SHP77 treated with DMSO at 0.1 percent for 48 hours (cell line): ENCODE data around the gene SPPL3.
"Not testable (repeated sequence)": the region's sequence is repeated elsewhere in the genome, so short reads cannot be mapped to it uniquely, and the experiment has no call there.

Source experiments
- DNase-seq: peaks from one replicate; lab custom pipeline; 2025; lab: John Stamatoyannopoulos, UW

Gene SPPL3

GRCh38 chr12:120816363-120816762, 87.8 kb downstream of the SPPL3 start:
- no peak for DNase-seq

- DNase-seq = no peak
These were observed 89.2 kb downstream of the SPPL3 start for GRCh38 chr12:120814903-120815429.

GRCh38 chr12:120814203-120814902, 89.8 kb downstream of the SPPL3 start:
- no peak for DNase-seq

GRCh38 chr12:120813588-120814153, 90.5 kb downstream of the SPPL3 start:
- DNase-seq = no peak

GRCh38 chr12:120810021-120810420, 94.1 kb downstream of the SPPL3 start:
- no peak for DNase-seq

GRCh38 chr12:120804428-120804827, 99.7 kb downstream of the SPPL3 start:
- DNase-seq = no peak

- DNase-seq = no peak
These were observed 103.0 kb downstream of the SPPL3 start for GRCh38 chr12:120801146-120801545.

- DNase-seq = no peak
These were observed 103.5 kb downstream of the SPPL3 start for GRCh38 chr12:120800665-120801064.

- no peak for DNase-seq
These were observed 104.7 kb downstream of the SPPL3 start for GRCh38 chr12:120799243-120800045.

- no peak for DNase-seq
These were observed 105.5 kb downstream of the SPPL3 start for GRCh38 chr12:120798696-120799095.

GRCh38 chr12:120797677-120798642, 106.2 kb downstream of the SPPL3 start:
- no peak for DNase-seq

- no peak for DNase-seq
These were observed 108.5 kb downstream of the SPPL3 start for GRCh38 chr12:120795441-120796178.

- no peak for DNase-seq
These were observed 110.8 kb downstream of the SPPL3 start for GRCh38 chr12:120793357-120793756.

GRCh38 chr12:120792456-120792855, 111.7 kb downstream of the SPPL3 start:
- not testable (repeated sequence) for DNase-seq

GRCh38 chr12:120791669-120792176, 112.4 kb downstream of the SPPL3 start:
- DNase-seq = no peak

- DNase-seq = no peak
These were observed 114.0 kb downstream of the SPPL3 start for GRCh38 chr12:120790114-120790513.

- no peak for DNase-seq
These were observed 116.3 kb downstream of the SPPL3 start for GRCh38 chr12:120787889-120788288.

- DNase-seq = no peak
These were observed 119.4 kb downstream of the SPPL3 start for GRCh38 chr12:120784804-120785203.

- no peak for DNase-seq
These were observed 121.0 kb downstream of the SPPL3 start for GRCh38 chr12:120783197-120783596.

- DNase-seq = no peak
These were observed 128.2 kb downstream of the SPPL3 start for GRCh38 chr12:120775862-120776552.
